Brain microvascular endothelial cell (primary cell): ENCODE measurements around the gene UGT1A1.
"Not testable (repeated sequence)": the region's sequence is repeated elsewhere in the genome, so short reads cannot be mapped to it uniquely, and the experiment has no call there.

Experiments
- DNase-seq: peaks from one replicate; pipeline ENCODE4 v3.0.0-alpha.2; 2020
- H3K27ac ChIP-seq: fragments of 250-450 bp; sonication (Bioruptor Pico); 2 replicates; pipeline ENCODE4 v1.5.1; 2020; ENCODE audit warnings: mild to moderate bottlenecking, moderate library complexity
- H3K27me3 ChIP-seq: fragments of 250-450 bp; sonication (Bioruptor Pico); replicated peaks from 2 replicates; pipeline ENCODE4 v1.5.1; 2020; ENCODE audit warnings: mild to moderate bottlenecking
- H3K36me3 ChIP-seq: fragments of 250-450 bp; sonication (Bioruptor Pico); replicated peaks from 2 replicates; pipeline ENCODE4 v1.5.1; 2020; ENCODE audit warnings: mild to moderate bottlenecking
- H3K4me3 ChIP-seq: 2 replicates; pipeline ENCODE4 v1.5.1; 2011; ENCODE audit warnings: low read depth, mild to moderate bottlenecking, control low read depth, low read length, moderate library complexity
- in situ Hi-C: cut with HindIII; loops from 2 replicates; pipeline ENCODE4 v1.10.0; 2017; ENCODE audit warnings: low sequenced_read_pairs, low pct_ligation_motif_present
- TF ChIP-seq, protein P1 (sequence below): IDR thresholded peaks from 2 replicates; pipeline ENCODE4 v1.5.1; 2011; ENCODE audit warnings: low read depth, mild to moderate bottlenecking, moderate library complexity, low read length, control low read depth, inconsistent platforms; ENCODE audit errors: missing control alignments

Gene UGT1A1

DNA sequence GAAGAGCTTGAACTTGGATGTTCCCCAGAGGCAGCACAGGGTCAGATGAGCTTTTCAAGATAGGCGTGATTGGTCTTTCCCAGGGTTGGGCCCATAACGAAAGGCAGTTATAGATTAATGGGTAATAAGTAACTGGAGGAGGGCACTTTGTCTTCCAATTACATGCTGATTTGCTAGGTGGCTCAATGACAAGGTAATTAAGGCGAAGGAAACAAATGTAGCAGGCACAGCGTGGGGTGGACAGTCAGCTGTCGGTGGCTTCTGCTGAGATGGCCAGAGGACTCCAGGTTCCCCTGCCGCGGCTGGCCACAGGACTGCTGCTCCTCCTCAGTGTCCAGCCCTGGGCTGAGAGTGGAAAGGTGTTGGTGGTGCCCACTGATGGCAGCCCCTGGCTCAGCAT, 41.5 kb upstream of the UGT1A1 start, which contains the start of gene UGT1A4:
TSS of gene UGT1A4 (plus strand) at position 185 of the 400 bp plus-strand sequence. CDS start at position 270, 85 bp downstream.
- in situ Hi-C loops = no loop called here
- no peak for DNase-seq
- Histone ChIP-seq H3K27me3 (no peaks in the 10 kb centered on the region), H3K27ac (no peak within 1 kb of the TSS), H3K36me3 (no peaks in the 10 kb centered on the region), H3K4me3 (no peak within 1 kb of the TSS)
- TF ChIP-seq, protein P1, sequence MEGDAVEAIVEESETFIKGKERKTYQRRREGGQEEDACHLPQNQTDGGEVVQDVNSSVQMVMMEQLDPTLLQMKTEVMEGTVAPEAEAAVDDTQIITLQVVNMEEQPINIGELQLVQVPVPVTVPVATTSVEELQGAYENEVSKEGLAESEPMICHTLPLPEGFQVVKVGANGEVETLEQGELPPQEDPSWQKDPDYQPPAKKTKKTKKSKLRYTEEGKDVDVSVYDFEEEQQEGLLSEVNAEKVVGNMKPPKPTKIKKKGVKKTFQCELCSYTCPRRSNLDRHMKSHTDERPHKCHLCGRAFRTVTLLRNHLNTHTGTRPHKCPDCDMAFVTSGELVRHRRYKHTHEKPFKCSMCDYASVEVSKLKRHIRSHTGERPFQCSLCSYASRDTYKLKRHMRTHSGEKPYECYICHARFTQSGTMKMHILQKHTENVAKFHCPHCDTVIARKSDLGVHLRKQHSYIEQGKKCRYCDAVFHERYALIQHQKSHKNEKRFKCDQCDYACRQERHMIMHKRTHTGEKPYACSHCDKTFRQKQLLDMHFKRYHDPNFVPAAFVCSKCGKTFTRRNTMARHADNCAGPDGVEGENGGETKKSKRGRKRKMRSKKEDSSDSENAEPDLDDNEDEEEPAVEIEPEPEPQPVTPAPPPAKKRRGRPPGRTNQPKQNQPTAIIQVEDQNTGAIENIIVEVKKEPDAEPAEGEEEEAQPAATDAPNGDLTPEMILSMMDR = no peak

DNA sequence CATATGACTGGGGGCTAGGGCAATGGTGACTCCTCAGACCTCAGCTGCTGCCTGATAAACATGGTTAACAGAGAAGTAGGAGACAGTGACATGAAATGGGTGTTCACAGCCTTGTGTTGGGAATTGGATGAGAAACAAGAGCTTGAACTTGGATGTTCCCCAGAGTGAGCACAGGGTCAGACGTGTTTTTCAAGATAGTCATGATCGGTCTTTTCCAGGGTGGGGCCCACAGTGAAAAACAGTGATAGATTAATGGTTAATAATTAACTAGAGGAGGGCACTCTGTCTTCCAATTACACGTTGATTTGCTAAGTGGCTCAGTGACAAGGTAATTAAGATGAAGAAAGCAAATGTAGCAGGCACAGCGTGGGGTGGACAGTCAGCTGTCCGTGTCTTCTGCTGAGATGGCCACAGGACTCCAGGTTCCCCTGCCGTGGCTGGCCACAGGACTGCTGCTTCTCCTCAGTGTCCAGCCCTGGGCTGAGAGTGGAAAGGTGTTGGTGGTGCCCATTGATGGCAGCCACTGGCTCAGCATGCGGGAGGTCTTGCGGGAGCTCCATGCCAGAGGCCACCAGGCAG, 31.3 kb upstream of the UGT1A1 start, which contains the start of gene UGT1A3:
TSS of gene UGT1A3 (plus strand) at position 320 of the 579 bp plus-strand sequence. CDS start at position 405, 85 bp downstream.
- no peak within 1 kb of the TSS for H3K4me3 ChIP-seq
- H3K36me3 ChIP-seq = no peaks in the 10 kb centered on the region
- TF ChIP-seq, protein P1 = no peak
- no peak within 1 kb of the TSS for H3K27ac ChIP-seq
- no peak for DNase-seq
- in situ Hi-C loops = no loop called here
- H3K27me3 ChIP-seq = no peaks in the 10 kb centered on the region

DNA sequence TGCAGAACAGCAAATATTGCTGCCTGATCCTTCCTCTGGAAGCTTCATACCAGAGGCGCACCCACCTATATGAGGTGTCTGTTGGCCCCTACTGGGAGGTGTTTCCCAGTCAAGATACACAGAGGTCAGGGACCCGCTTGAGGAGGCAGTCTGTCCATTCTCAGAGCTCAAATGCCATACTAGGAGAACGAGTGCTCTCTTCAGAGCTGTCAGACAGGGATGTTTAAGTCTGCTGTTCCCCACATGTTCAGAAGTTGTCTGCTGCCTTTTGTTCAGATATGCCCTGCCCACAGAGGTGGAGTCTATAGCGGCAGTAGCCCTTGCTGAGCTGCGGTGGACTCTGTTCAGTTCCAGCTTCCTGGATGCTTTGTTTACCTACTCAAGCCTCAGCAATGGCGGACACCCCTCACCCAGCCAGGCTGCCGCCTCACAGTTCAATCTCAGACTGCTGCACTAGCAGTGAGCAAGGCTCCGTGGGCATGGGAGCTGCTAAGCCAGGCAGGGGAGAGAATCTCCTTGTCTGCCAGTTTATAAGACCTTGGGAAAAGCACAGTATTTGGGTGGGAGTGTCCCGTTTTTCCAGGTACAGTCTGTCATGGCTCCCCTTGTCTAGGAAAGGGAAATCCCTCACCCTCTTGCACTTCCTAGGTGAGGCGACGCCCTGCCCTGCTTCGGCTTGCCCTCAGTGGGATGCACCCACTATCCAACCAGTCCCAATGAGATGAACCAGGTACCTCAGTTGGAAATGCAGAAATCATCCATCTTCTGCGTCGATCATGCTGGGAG, 23.0 kb upstream of the UGT1A1 start:
- H3K4me3 ChIP-seq, in situ Hi-C loops, H3K27me3 ChIP-seq, H3K36me3 ChIP-seq, H3K27ac ChIP-seq, DNase-seq: not testable (repeated sequence)

DNA sequence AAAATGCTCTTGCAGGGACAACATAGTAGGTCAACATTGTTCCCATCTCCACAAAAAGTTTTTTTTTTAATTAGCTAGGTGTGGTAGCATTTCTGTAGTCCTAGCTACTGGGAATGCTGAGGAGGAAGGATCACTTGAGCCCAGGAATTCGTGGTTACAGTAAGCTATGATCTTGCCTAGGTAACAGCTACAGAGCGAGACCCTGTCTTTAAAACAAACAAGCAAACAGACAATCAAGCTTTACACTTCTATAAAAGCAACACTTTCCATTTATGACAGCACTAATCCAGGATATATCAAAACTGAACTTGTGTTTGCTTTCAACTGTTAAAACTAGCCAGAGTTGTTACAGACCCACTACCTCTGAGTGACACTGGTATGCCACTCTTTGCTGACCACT, 19.2 kb upstream of the UGT1A1 start:
- Histone ChIP-seq H3K4me3 (no peak overlapping the region), H3K27ac (no peak overlapping the region), H3K27me3 (no peaks in the 10 kb centered on the region), H3K36me3 (no peaks in the 10 kb centered on the region)
- in situ Hi-C loops = no loop called here
- DNase-seq = no peak
- TF ChIP-seq, protein P1 = no peak

DNA sequence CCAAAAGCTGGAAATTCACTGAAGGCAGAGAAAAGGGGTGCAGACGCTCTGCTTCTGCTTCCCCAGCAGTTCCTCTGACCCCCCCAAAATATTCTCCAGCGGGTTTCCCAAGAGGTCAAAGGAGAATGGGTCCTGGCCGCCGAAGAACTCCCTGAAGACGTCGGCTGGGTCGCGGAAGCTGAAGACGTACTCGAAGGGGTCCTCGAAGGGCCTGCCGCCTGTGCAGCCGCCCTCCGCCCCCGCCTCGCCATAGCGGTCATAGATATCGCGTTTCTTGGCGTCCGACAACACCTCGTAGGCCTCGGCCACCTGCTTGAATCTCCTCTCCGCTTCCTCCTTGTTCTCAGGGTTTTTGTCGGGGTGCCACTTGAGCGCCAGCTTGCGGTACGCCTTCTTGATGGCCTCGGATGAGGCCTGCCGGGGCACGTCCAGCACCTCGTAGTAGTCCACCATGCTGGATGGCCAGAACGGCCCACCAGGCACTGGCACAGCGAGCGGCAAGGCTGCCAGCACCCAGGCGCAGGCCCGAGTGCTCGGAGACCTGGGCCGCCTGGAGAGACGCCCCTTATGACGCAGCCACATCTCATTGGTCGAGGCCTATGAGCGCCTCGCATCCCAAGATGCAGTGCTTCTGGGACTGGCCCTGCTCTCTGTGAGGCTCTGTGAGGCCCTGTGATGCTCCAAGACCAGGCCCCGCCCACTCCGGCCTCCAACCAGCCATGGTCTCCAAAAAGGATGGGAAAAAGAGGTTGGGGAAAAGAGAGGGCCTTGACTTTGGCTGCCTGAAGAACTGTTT, 16.4 kb upstream of the UGT1A1 start:
- no peak for DNase-seq
- Histone ChIP-seq H3K27ac (no peak overlapping the region), H3K4me3 (no peak overlapping the region), H3K36me3 (no peaks in the 10 kb centered on the region), H3K27me3 (no peaks in the 10 kb centered on the region)
- in situ Hi-C loops = no loop called here
- TF ChIP-seq, protein P1 = no peak

DNA sequence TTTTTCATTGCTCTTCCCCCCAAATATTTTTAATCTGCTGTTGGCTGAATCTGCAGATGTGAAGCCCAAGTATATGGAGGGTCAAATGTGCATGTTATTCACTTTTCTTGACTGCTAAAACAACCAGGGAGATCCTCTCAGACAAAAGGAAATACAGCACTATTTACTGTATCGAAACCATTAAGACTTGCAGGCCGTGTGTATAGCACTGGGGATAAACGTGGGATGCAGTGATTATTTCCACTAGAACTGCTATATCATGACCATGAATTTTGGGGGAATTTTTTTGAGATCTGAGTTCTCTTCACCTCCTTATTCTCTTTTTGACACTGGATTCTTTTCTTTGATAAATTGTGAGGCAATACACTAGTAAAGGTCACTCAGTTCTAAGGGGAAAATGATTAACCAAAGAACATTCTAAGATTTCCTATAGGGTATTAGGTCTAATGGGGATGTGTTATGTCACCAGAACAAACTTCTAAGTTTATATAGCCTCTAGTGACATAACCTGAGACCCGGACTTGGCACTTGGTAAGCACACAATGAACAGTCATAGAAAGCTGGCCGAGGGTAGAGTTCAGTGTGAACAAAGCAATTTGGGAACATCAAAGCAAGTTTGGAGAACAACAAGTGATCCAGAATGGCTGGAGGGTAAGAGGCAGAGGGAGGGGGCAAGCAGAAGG, 14.9 kb upstream of the UGT1A1 start:
- no peak overlapping the region for H3K27ac ChIP-seq
- in situ Hi-C loops = no loop called here
- H3K4me3 ChIP-seq = no peak overlapping the region
- TF ChIP-seq, protein P1 = no peak
- H3K36me3 ChIP-seq = no peaks in the 10 kb centered on the region
- no peak for DNase-seq
- no peaks in the 10 kb centered on the region for H3K27me3 ChIP-seq

DNA sequence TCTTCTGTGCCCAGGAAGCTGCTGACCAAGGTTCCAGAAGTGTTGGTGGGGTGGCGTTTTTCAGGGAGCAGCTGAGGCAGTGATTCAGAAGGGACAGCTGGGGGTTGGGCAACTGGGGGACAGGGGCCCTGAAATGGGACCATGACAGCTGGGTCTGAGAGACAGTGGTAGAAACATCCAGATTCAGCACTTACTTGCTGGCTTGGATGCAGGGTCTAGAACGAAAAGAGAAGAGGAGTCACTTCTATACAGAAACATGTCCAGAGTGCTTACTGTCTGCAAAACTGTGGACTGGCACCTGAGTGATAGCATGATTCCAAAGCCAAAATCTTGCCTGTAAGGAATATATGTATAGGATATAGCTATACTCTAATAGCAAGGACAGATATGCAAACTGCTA, 14.2 kb upstream of the UGT1A1 start:
- H3K27me3 ChIP-seq, in situ Hi-C loops, H3K36me3 ChIP-seq, H3K27ac ChIP-seq, DNase-seq, H3K4me3 ChIP-seq: not testable (repeated sequence)
